Camera-type eye (tissue), 1 donor: ENCODE data around the gene HLA-G. TPM values are rescaled to one million over a fixed set of nuclear protein-coding genes. Genes with fewer than 3 reads are reported as not detected.

Experiments used
- total RNA-seq: library from RNA; depleted of rRNA; stranded (reverse); fragments of >200 nt; gene quantifications from one replicate; pipeline ENCODE4 v1.2.3, GENCODE V29; 2014

Gene HLA-G
- total RNA-seq = not detected

GRCh38 chr6:29827579-29828470 is at the start of gene HLA-G:
Gene HLA-G, plus strand, starts transcription at chr6:29827825. Its CDS starts 20 bp downstream, at chr6:29827845.

Other genes starting within 250 kb of the HLA-G start
- gene OR2H2, start 242.7 kb upstream of the HLA-G start, total RNA-seq = not detected
- 81.5 TPM for gene GABBR1, start 194.6 kb upstream of the HLA-G start, total RNA-seq
- gene MOG, start 170.7 kb upstream of the HLA-G start, total RNA-seq = 0.16 TPM
- gene ZFP57, start 146.7 kb upstream of the HLA-G start, total RNA-seq = not detected
- gene HLA-F, start 104.4 kb upstream of the HLA-G start, total RNA-seq = 24.5 TPM
- 112 TPM for gene HLA-A, start 114.7 kb downstream of the HLA-G start, total RNA-seq
- gene POLR1H, start 233.4 kb downstream of the HLA-G start, total RNA-seq = 17.3 TPM
- 19.2 TPM for gene PPP1R11, start 239.4 kb downstream of the HLA-G start, total RNA-seq
- 0.22 TPM for gene RNF39, start 247.9 kb downstream of the HLA-G start, total RNA-seq